H9 (cell line): ENCODE data around the gene DRGX. TPM values are rescaled to one million over a fixed set of nuclear protein-coding genes. Genes with fewer than 3 reads are reported as not detected.
A peak's percentile ranks its signal among the peaks of the same experiment; 100 is the strongest.

Source experiments
- DNase-seq: peaks from one replicate; pipeline ENCODE4 v3.0.0-alpha.2; 2017
- H2AFZ ChIP-seq: one replicate; pipeline ENCODE4 v1.6.1; 2013; ENCODE audit warnings: mild to moderate bottlenecking, low read length, control low read depth, moderate library complexity
- H2AK5ac ChIP-seq: 2 replicates; pipeline ENCODE4 v1.6.1; 2013; ENCODE audit warnings: low read length, control low read depth, mixed read lengths; ENCODE audit not compliant: insufficient read length
- H2BK120ac ChIP-seq: one replicate; pipeline ENCODE4 v1.6.1; 2013; ENCODE audit warnings: low read depth, mild to moderate bottlenecking, low read length, control low read depth, inconsistent platforms; ENCODE audit not compliant: poor library complexity, severe bottlenecking
- H2BK12ac ChIP-seq: 2 replicates; pipeline ENCODE4 v1.6.1; 2013; ENCODE audit warnings: low read length, control low read depth, mixed read lengths, low read depth; ENCODE audit not compliant: insufficient read length
- H2BK15ac ChIP-seq: 2 replicates; pipeline ENCODE4 v1.6.1; 2013; ENCODE audit warnings: low read depth, low read length, control low read depth
- H2BK20ac ChIP-seq: one replicate; pipeline ENCODE4 v1.6.1; 2013; ENCODE audit warnings: low read depth, mild to moderate bottlenecking, low read length, control low read depth, inconsistent platforms; ENCODE audit not compliant: poor library complexity, severe bottlenecking
- H2BK5ac ChIP-seq: 2 replicates; pipeline ENCODE4 v1.6.1; 2013; ENCODE audit warnings: low read length, control low read depth, mixed read lengths; ENCODE audit not compliant: insufficient read length
- H3K14ac ChIP-seq: 2 replicates; pipeline ENCODE4 v1.6.1; 2013; ENCODE audit warnings: low read length, control low read depth; ENCODE audit not compliant: insufficient read depth
- H3K18ac ChIP-seq: 2 replicates; pipeline ENCODE4 v1.6.1; 2013; ENCODE audit warnings: low read depth, mild to moderate bottlenecking, mixed read lengths, low read length, control low read depth; ENCODE audit not compliant: insufficient read length
- H3K23ac ChIP-seq: 2 replicates; pipeline ENCODE4 v1.6.1; 2013; ENCODE audit warnings: low read length, control low read depth, mixed read lengths, low read depth; ENCODE audit not compliant: insufficient read length
- H3K23me2 ChIP-seq: 2 replicates; pipeline ENCODE4 v1.6.1; 2013; ENCODE audit warnings: low read depth, mild to moderate bottlenecking, mixed read lengths, low read length, control low read depth; ENCODE audit not compliant: insufficient read length, poor library complexity, severe bottlenecking
- H3K27ac ChIP-seq: 2 replicates; pipeline ENCODE4 v1.5.1; 2013; ENCODE audit warnings: low read length, control low read depth, mixed read lengths, low read depth; ENCODE audit not compliant: insufficient read length
- H3K27me3 ChIP-seq: 2 replicates; pipeline ENCODE4 v1.6.1; 2013; ENCODE audit warnings: low read length, control low read depth, inconsistent platforms; ENCODE audit not compliant: insufficient read depth
- H3K4ac ChIP-seq: 2 replicates; pipeline ENCODE4 v1.6.1; 2013; ENCODE audit warnings: low read depth, mild to moderate bottlenecking, control low read depth, inconsistent platforms, low read length, moderate library complexity
- H3K4me1 ChIP-seq: 2 replicates; pipeline ENCODE4 v1.6.1; 2013; ENCODE audit warnings: low read length, control low read depth, inconsistent platforms; ENCODE audit not compliant: insufficient read depth
- H3K4me2 ChIP-seq: 2 replicates; pipeline ENCODE4 v1.6.1; 2013; ENCODE audit warnings: low read length, control low read depth, mixed read lengths; ENCODE audit not compliant: insufficient read length, insufficient read depth
- H3K56ac ChIP-seq: 2 replicates; pipeline ENCODE4 v1.6.1; 2013; ENCODE audit warnings: low read depth, mild to moderate bottlenecking, mixed read lengths, low read length, control low read depth; ENCODE audit not compliant: insufficient read length
- H3K79me1 ChIP-seq: 2 replicates; pipeline ENCODE4 v1.6.1; 2013; ENCODE audit warnings: low read depth, mild to moderate bottlenecking, moderate library complexity, low read length, control low read depth, inconsistent platforms; ENCODE audit not compliant: insufficient read depth, poor library complexity, severe bottlenecking
- H3K79me2 ChIP-seq: 2 replicates; pipeline ENCODE4 v1.6.1; 2013; ENCODE audit warnings: low read length, control low read depth, inconsistent platforms; ENCODE audit not compliant: insufficient read depth
- H3K9ac ChIP-seq: 2 replicates; pipeline ENCODE4 v1.6.1; 2013; ENCODE audit warnings: low read length, control low read depth, mixed read lengths; ENCODE audit not compliant: insufficient read length; ENCODE audit errors: extremely low read depth
- H3K9me3 ChIP-seq: one replicate; pipeline ENCODE4 v1.6.1; 2013; ENCODE audit warnings: low read depth, low read length, inconsistent platforms; ENCODE audit not compliant: control insufficient read depth
- H3T11ph ChIP-seq: one replicate; pipeline ENCODE4 v1.6.1; 2013; ENCODE audit warnings: mild to moderate bottlenecking, low read length, control low read depth, inconsistent platforms
- H4K20me1 ChIP-seq: one replicate; pipeline ENCODE4 v1.6.1; 2013; ENCODE audit not compliant: control insufficient read depth, insufficient read length, insufficient read depth
- H4K5ac ChIP-seq: 2 replicates; pipeline ENCODE4 v1.6.1; 2013; ENCODE audit warnings: low read depth, mild to moderate bottlenecking, mixed read lengths, low read length, control low read depth; ENCODE audit not compliant: insufficient read length
- H4K8ac ChIP-seq: replicated peaks from 2 replicates; pipeline ENCODE4 v1.6.1; 2013; ENCODE audit warnings: low read length, control low read depth, mixed read lengths, low read depth; ENCODE audit not compliant: insufficient read length
- H4K91ac ChIP-seq: 2 replicates; pipeline ENCODE4 v1.6.1; 2013; ENCODE audit warnings: low read depth, mild to moderate bottlenecking, moderate library complexity, mixed read lengths, low read length, control low read depth; ENCODE audit not compliant: insufficient read length
- H3K27ac Mint-ChIP-seq, 3 experiments: 2 replicates in 2 of 3; 3 replicates in 1 of 3; pipeline ENCODE4 v1.8.0; 2020 to 2021; ENCODE audit warnings: mixed read lengths in 3 of 3, mild to moderate bottlenecking in 1 of 3, moderate library complexity in 1 of 3
- H3K27me3 Mint-ChIP-seq: 2 replicates; pipeline ENCODE4 v1.8.0; 2021; ENCODE audit warnings: low read depth, mild to moderate bottlenecking, moderate library complexity, mixed read lengths
- H3K36me3 Mint-ChIP-seq, 3 experiments: 2 replicates in 2 of 3; 3 replicates in 1 of 3; pipeline ENCODE4 v1.8.0; 2020 to 2021; ENCODE audit warnings: low read depth in 3 of 3, mixed read lengths in 3 of 3; ENCODE audit not compliant: insufficient read depth in 1 of 3
- H3K4me1 Mint-ChIP-seq, 2 experiments: 2 replicates each; pipeline ENCODE4 v1.8.0; 2020; ENCODE audit warnings: mixed read lengths in 2 of 2
- H3K4me3 Mint-ChIP-seq, 2 experiments: 2 replicates in 1 of 2; 3 replicates in 1 of 2; pipeline ENCODE4 v1.8.0; 2020 to 2021; ENCODE audit warnings: mild to moderate bottlenecking in 2 of 2, mixed read lengths in 2 of 2, moderate library complexity in 1 of 2
- H3K9me3 Mint-ChIP-seq, 2 experiments: 2 replicates in 1 of 2; 3 replicates in 1 of 2; pipeline ENCODE4 v1.8.0; 2020; ENCODE audit warnings: mild to moderate bottlenecking in 2 of 2, mixed read lengths in 2 of 2, moderate library complexity in 1 of 2
- CTCF ChIP-seq: fragments of 200-600 bp; sonication (generic); conservative IDR thresholded peaks from 3 replicates; pipeline ENCODE4 v1.8.0; 2021; ENCODE audit warnings: antibody characterized with exemption, mild to moderate bottlenecking
- WGBS: extraction: QIAGEN DNeasy Blood & Tissue Kit; methylation state at CpG from one replicate; pipeline ENCODE4 v1.1.7; 2013; ENCODE audit warnings: missing lambda C conversion rate, low lambda C conversion rate, mixed read lengths; ENCODE audit not compliant: insufficient read length; ENCODE audit errors: extremely low coverage; 5-methylcytosine and 5-hydroxymethylcytosine counted together
- total RNA-seq: library from RNA; stranded (reverse); gene quantifications from 2 replicates; pipeline ENCODE4 v1.2.1, GENCODE V29; 2021

The DRGX gene
- total RNA-seq, 1 experiment from 2014 or later: not detected

DNA sequence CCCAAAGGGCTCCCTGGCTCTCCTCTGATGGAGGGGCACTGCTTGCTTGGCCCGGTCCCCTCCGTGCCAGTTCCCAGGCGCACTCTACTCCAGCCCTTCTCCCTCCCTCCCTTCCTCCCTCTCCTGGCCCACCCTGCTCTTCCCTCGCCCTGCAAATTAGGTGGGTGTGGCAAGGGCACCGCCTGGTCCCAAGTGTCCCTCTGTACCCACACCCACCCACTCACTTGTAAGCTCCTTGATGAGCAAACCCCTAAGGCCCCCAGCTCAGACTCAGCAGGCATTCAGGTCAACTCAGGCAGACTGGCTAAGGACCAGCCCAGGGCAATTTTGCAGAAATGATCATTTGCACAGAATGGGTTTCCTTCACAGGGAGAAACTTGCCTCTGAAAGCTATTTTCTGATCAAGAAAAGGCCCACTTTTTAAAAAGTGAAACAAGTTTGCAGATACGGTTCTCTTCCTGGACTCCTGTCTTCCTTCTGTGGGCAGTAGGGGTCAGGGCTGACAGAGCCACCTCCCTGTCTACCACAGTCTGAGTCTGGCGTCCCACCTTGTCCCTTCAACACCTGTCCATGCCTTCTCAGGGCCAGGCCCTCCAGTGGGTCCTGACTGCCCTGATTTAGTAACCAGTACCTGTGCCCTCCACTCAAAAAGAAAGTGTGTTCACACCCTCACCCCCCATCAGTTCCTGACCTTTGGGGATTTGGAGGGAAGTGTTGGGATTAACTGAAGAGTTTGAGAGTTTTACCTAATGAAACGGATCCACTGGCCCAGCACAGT, 68.7 kb downstream of the DRGX start:
- no peak overlapping the region for H4K8ac ChIP-seq
- H3K9me3 Mint-ChIP-seq: no peaks in the 10 kb centered on the region; a peak in 1 of 5 replicates

More for the DNA sequence above, 68.7 kb downstream of the DRGX start:
- Histone ChIP-seq H3K4me1 (no peaks in the 10 kb centered on the region), H4K91ac (no peak overlapping the region), H3K9ac (no peak overlapping the region), H2AK5ac (no peak overlapping the region), H3K18ac (no peak overlapping the region), H2AFZ (no peak overlapping the region), H3K27me3 (no peaks in the 10 kb centered on the region), H2BK20ac (no peak overlapping the region), H3K23ac (no peak overlapping the region), H3K56ac (no peak overlapping the region), H3K79me2 (no peaks in the 10 kb centered on the region), H2BK12ac (no peak overlapping the region), H3K9me3 (no peaks in the 10 kb centered on the region), H3K79me1 (no peaks in the 10 kb centered on the region), H2BK120ac (no peak overlapping the region), H4K5ac (no peak overlapping the region), H3K27ac (no peak overlapping the region), H3K4me2 (no peak overlapping the region), H3K4ac (no peak overlapping the region), H3T11ph (no peak overlapping the region), H2BK15ac (no peak overlapping the region), H3K23me2 (no peaks in the 10 kb centered on the region), H2BK5ac (no peak overlapping the region), H4K20me1 (no peaks in the 10 kb centered on the region), H3K14ac (no peak overlapping the region)
- H3K4me1 Mint-ChIP-seq: peaks cover 4 to 6% of the 10 kb centered on the region in 2 experiments
- WGBS: no CpG with 5 or more reads among the region's 8 CpGs
- H3K27me3 Mint-ChIP-seq: peaks cover 12% of the 10 kb centered on the region
- no peaks in the 10 kb centered on the region for H3K36me3 Mint-ChIP-seq
- H3K27ac Mint-ChIP-seq: peak overlapping the region in 1 of 3 experiments; percentile 78; a peak in 2 of 7 replicates
- DNase-seq: no peak
- no peak for TF ChIP-seq CTCF
- no peak overlapping the region for H3K4me3 Mint-ChIP-seq
